Thyroid gland (tissue), 4 donors: ENCODE measurements around the gene EVI5L. TPM values are rescaled to one million over a fixed set of nuclear protein-coding genes. Genes with fewer than 3 reads are reported as not detected.

Experiments
- DNase-seq, 2 donors: peaks; one replicate each; pipeline ENCODE4 v3.0.0-alpha.2; 2019
- H3K27ac ChIP-seq, 3 donors: fragments of 200-600 bp; sonication (generic); 1 replicate in 2 of 3; 2 replicates in 1 of 3; pipeline ENCODE4 v1.5.1; 2016 to 2019; ENCODE audit warnings: mild to moderate bottlenecking in 1 of 3, moderate library complexity in 1 of 3
- H3K27me3 ChIP-seq: fragments of 200-600 bp; sonication (generic); one replicate; pipeline ENCODE4 v1.5.1; 2019
- H3K36me3 ChIP-seq, 2 donors: fragments of 200-600 bp; sonication (generic); one replicate each; pipeline ENCODE4 v1.5.1; 2016 to 2019
- H3K4me1 ChIP-seq, 2 donors: fragments of 200-600 bp; sonication (generic); one replicate each; pipeline ENCODE4 v1.5.1; 2017 to 2019
- H3K4me3 ChIP-seq, 3 donors: fragments of 200-600 bp; sonication (generic); replicated peaks in 1 of 3; 1 replicate in 2 of 3; 2 replicates in 1 of 3; pipeline ENCODE4 v1.5.1; 2016; ENCODE audit warnings: mild to moderate bottlenecking in 1 of 3
- H3K9me3 ChIP-seq: fragments of 200-600 bp; sonication (generic); one replicate; pipeline ENCODE4 v1.5.1; 2017
- CTCF ChIP-seq, 6 experiments: fragments of 200-600 bp in 3 of 6; fragments of 450-650 bp in 3 of 6; sonication (generic) in 3 of 6; IDR thresholded peaks; one replicate each; pipeline ENCODE4 v1.5.1; 2016 to 2019; ENCODE audit warnings: antibody characterized with exemption in 6 of 6, mild to moderate bottlenecking in 2 of 6, inconsistent platforms in 1 of 6, moderate library complexity in 1 of 6
- POLR2A ChIP-seq, 2 donors: fragments of 450-650 bp; IDR thresholded peaks; one replicate each; pipeline ENCODE4 v1.6.1; 2017; ENCODE audit warnings: antibody characterized with exemption in 2 of 2, mild to moderate bottlenecking in 2 of 2, moderate library complexity in 1 of 2
- WGBS, 2 donors: methylation state at CpG; one replicate each; pipeline ENCODE4 v1.1.5; 2017; 5-methylcytosine and 5-hydroxymethylcytosine counted together
- intact Hi-C: fragments of 100-400 bp; cut with DNase I; formaldehyde crosslinking; loops from one replicate; pipeline ENCODE4 v1.15.1; 2023
- total RNA-seq, 4 donors: library from RNA; depleted of rRNA; stranded (reverse); fragments of >200 nt; gene quantifications; one replicate each; pipeline ENCODE4 v1.2.3, GENCODE V29; 2016

The EVI5L gene
- total RNA-seq, 4 donors from 2014 or later, result 9.8 to 29.3 (median 21.8) TPM

GRCh38 chr19:7894612-7895309 lies 64.7 kb downstream of the EVI5L start:
- WGBS, 2 donors, result 54 to 67% methylated on average over 7 to 18 of the region's 18 CpGs
- peak; percentile 13 to 50 for DNase-seq
- no peak for TF ChIP-seq CTCF (IDR thresholded peaks at IDR 0.05)
- no peak for TF ChIP-seq POLR2A (IDR thresholded peaks at IDR 0.05)
- no peak overlapping the region for H3K27ac ChIP-seq
- H3K4me3 ChIP-seq, result no peak overlapping the region
- intact Hi-C loops, result no loop called here
- H3K27me3 ChIP-seq, result no peaks in the 10 kb centered on the region
- no peaks in the 10 kb centered on the region for H3K36me3 ChIP-seq
- H3K9me3 ChIP-seq, result no peaks in the 10 kb centered on the region
- H3K4me1 ChIP-seq, result no peaks in the 10 kb centered on the region

- no peaks in the 10 kb centered on the region for H3K4me1 ChIP-seq
- H3K36me3 ChIP-seq, result no peaks in the 10 kb centered on the region
- DNase-seq, result no peak
- no peaks in the 10 kb centered on the region for H3K27me3 ChIP-seq
- WGBS, 2 donors, result 91 to 95% methylated on average over 11 to 12 of the region's 13 CpGs
- no peaks in the 10 kb centered on the region for H3K9me3 ChIP-seq
- no peak overlapping the region for H3K27ac ChIP-seq
- no peak overlapping the region for H3K4me3 ChIP-seq
- intact Hi-C loops, result no loop called here
- TF ChIP-seq POLR2A (IDR thresholded peaks at IDR 0.05) (no peak), CTCF (IDR thresholded peaks at IDR 0.05) (no peak)
Observed at GRCh38 chr19:7895565-7895964, 65.5 kb downstream of the EVI5L start.

GRCh38 chr19:7897292-7897691 lies 67.3 kb downstream of the EVI5L start:
- DNase-seq, result no peak
- TF ChIP-seq POLR2A (IDR thresholded peaks at IDR 0.05) (no peak), CTCF (IDR thresholded peaks at IDR 0.05) (no peak)
- intact Hi-C loops, result no loop called here

GRCh38 chr19:7898967-7899366 lies 68.9 kb downstream of the EVI5L start:
- Histone ChIP-seq H3K4me1 (peaks cover 6 to 7% of the 10 kb centered on the region in 2 donors), H3K36me3 (no peaks in the 10 kb centered on the region), H3K4me3 (no peak overlapping the region), H3K27ac (no peak overlapping the region), H3K9me3 (no peaks in the 10 kb centered on the region), H3K27me3 (no peaks in the 10 kb centered on the region)
- WGBS, 2 donors, result 95 to 97% methylated on average over 16 of the region's 16 CpGs
- intact Hi-C loops, result no loop called here
- TF ChIP-seq CTCF (IDR thresholded peaks at IDR 0.05), result no peak
- no peak for TF ChIP-seq POLR2A (IDR thresholded peaks at IDR 0.05)
- DNase-seq, result no peak

More at GRCh38 chr19:7897292-7897691, 67.3 kb downstream of the EVI5L start:
- Histone ChIP-seq H3K4me3 (no peak overlapping the region), H3K27me3 (no peaks in the 10 kb centered on the region), H3K9me3 (no peaks in the 10 kb centered on the region), H3K36me3 (no peaks in the 10 kb centered on the region), H3K4me1 (no peaks in the 10 kb centered on the region), H3K27ac (no peak overlapping the region)
- 92 to 94% methylated on average over 11 of the region's 11 CpGs for WGBS, 2 donors

- Histone ChIP-seq H3K4me3 (no peak overlapping the region), H3K27me3 (no peaks in the 10 kb centered on the region), H3K9me3 (no peaks in the 10 kb centered on the region), H3K4me1 (peaks cover 11 to 14% of the 10 kb centered on the region in 2 donors), H3K27ac (no peak overlapping the region), H3K36me3 (no peaks in the 10 kb centered on the region)
- 94 to 100% methylated on average over 10 to 11 of the region's 34 CpGs for WGBS, 2 donors
- no peak for DNase-seq
- intact Hi-C loops, result no loop called here
- TF ChIP-seq CTCF (IDR thresholded peaks at IDR 0.05), result no peak
- no peak for TF ChIP-seq POLR2A (IDR thresholded peaks at IDR 0.05)
Observed at GRCh38 chr19:7899751-7900378, 69.8 kb downstream of the EVI5L start.
